K562 (cell line): Measurements from ENCODE around the gene LRRC3C. TPM values are rescaled to one million over a fixed set of nuclear protein-coding genes. Genes with fewer than 3 reads are reported as not detected.

Experiments used
- ATAC-seq: fragments of 200-7000 bp; cut with Tn5 transposase; 3 replicates; pipeline ENCODE4 v1.9.1; 2020; ENCODE audit warnings: moderate library complexity
- BruUV-seq: library from RNA; stranded (reverse); fragments of 400-500 nt; replicated peaks from 2 replicates; lab custom pipeline; 2021; lab: Mats Ljungman, UMichigan
- CTCF ChIA-PET: fragments of 300-600 bp; formaldehyde crosslinking; extraction: SDS; loops from one replicate; lab custom pipeline; 2021; ENCODE audit warnings: low intra/inter-chr PET ratio; lab: Yijun Ruan, JAX
- POLR2A ChIA-PET: fragments of 300-600, 350-650 bp; sonication (Branson Sonifier 250); formaldehyde crosslinking; extraction: SDS; loops from one replicate; lab custom pipeline; 2021; ENCODE audit warnings: antibody characterized with exemption, inconsistent platforms; lab: Yijun Ruan, JAX
- DNase-seq, 4 experiments: peaks; one replicate each; pipeline versions ENCODE4 v3.0.0 to v3.0.0-alpha.2; 2011 to 2018; ENCODE audit warnings: low spot score in 3 of 4, mixed read lengths in 3 of 4; ENCODE audit errors: extremely low read depth in 1 of 4
- FAIRE-seq: peaks from 2 replicates; lab custom pipeline; 2011; peaks lifted over from hg19 to GRCh38; lab: Jason Lieb, UNC
- H2AFZ ChIP-seq: 2 replicates; pipeline ENCODE4 v1.6.0; 2011; ENCODE audit warnings: low read depth, low read length, control low read depth, inconsistent platforms
- H3K27ac ChIP-seq: fragments of 200-600 bp; 3 replicates; pipeline ENCODE4 v1.8.0; 2011; ENCODE audit warnings: low read depth, mild to moderate bottlenecking, control low read depth, inconsistent platforms, low read length, moderate library complexity, mixed read lengths; ENCODE audit errors: extremely low read depth
- H3K27me3 ChIP-seq, 2 experiments: fragments of 300-600 bp in 1 of 2; 2 replicates in 1 of 2; 3 replicates in 1 of 2; pipeline versions ENCODE4 v1.6.0 to v1.8.0; 2011; ENCODE audit warnings: inconsistent platforms in 2 of 2, low read length in 2 of 2, mild to moderate bottlenecking in 1 of 2, mixed read lengths in 1 of 2, moderate library complexity in 1 of 2; ENCODE audit not compliant: control insufficient read depth in 2 of 2, insufficient read depth in 2 of 2
- H3K36me3 ChIP-seq: fragments of 300-600 bp; 3 replicates; pipeline ENCODE4 v1.8.0; 2011; ENCODE audit warnings: mild to moderate bottlenecking, low read length, inconsistent platforms; ENCODE audit not compliant: control insufficient read depth, insufficient read depth
- H3K4me1 ChIP-seq, 2 experiments: fragments of 200-600 bp in 1 of 2; replicated peaks in 1 of 2; 2 replicates in 1 of 2; 3 replicates in 1 of 2; pipeline versions ENCODE4 v1.5.1 to v1.8.0; 2011; ENCODE audit warnings: inconsistent platforms in 2 of 2, low read length in 2 of 2, mild to moderate bottlenecking in 1 of 2, mixed read lengths in 1 of 2, moderate library complexity in 1 of 2; ENCODE audit not compliant: control insufficient read depth in 2 of 2, insufficient read depth in 2 of 2
- H3K4me2 ChIP-seq: 2 replicates; pipeline ENCODE4 v1.6.1; 2011; ENCODE audit warnings: low read length, control low read depth, inconsistent platforms, mixed read lengths; ENCODE audit not compliant: insufficient read depth
- H3K4me3 ChIP-seq: fragments of 200-600 bp; sonication (generic), shearing (Covaris generic); 2 replicates; pipeline ENCODE4 v1.5.1; 2016; ENCODE audit warnings: control low read depth, inconsistent platforms
- H3K79me2 ChIP-seq: fragments of 200-600 bp; 3 replicates; pipeline ENCODE4 v1.8.0; 2011; ENCODE audit warnings: low read length, inconsistent platforms; ENCODE audit not compliant: control insufficient read depth, insufficient read depth
- H3K9ac ChIP-seq, 2 experiments: 2 replicates each; pipeline versions ENCODE4 v1.6.0 to v1.6.1; 2011; ENCODE audit warnings: low read depth in 2 of 2, low read length in 2 of 2, control low read depth in 1 of 2, inconsistent platforms in 1 of 2, mild to moderate bottlenecking in 1 of 2, mixed read lengths in 1 of 2; ENCODE audit not compliant: insufficient read depth in 1 of 2
- H3K9me1 ChIP-seq: one replicate; pipeline ENCODE4 v1.6.0; 2011; ENCODE audit warnings: inconsistent platforms, mild to moderate bottlenecking, low read length, moderate library complexity; ENCODE audit not compliant: control insufficient read depth, insufficient read depth
- H3K9me3 ChIP-seq: replicated peaks from 2 replicates; pipeline ENCODE4 v1.5.1; 2011; ENCODE audit warnings: low read depth, low read length, inconsistent platforms; ENCODE audit not compliant: control insufficient read depth, insufficient read depth
- H4K20me1 ChIP-seq: replicated peaks from 2 replicates; pipeline ENCODE4 v1.6.1; 2011; ENCODE audit warnings: low read length, inconsistent platforms, mixed read lengths; ENCODE audit not compliant: control insufficient read depth, insufficient read depth
- PYGO2 ChIP-seq: fragments of 450-650 bp; IDR thresholded peaks from 2 replicates; pipeline ENCODE4 v1.6.1; 2016; ENCODE audit warnings: mild to moderate bottlenecking, missing genetic modification characterization, moderate library complexity, missing compliant biosample characterization
- TEAD1 ChIP-seq, 2 experiments: fragments of 450-650 bp in 1 of 2; sonication (generic) in 1 of 2; formaldehyde crosslinking; IDR thresholded peaks; 2 replicates each; pipeline versions ENCODE4 v1.4.0 to v1.8.0; 2020 to 2022; ENCODE audit warnings: mild to moderate bottlenecking in 2 of 2, missing genetic modification reagents in 1 of 2
- WGBS: fragments of 100-300 bp; shearing (Covaris generic); methylation state at CpG from one replicate; pipeline ENCODE4 v1.1.6; 2016; ENCODE audit warnings: low coverage, mixed read lengths; ENCODE audit not compliant: insufficient coverage; ENCODE audit errors: missing lambda C conversion rate; 5-methylcytosine and 5-hydroxymethylcytosine counted together
- in situ Hi-C: fragments of 300-500 bp; cut with MboI; formaldehyde crosslinking; loops from 4 replicates; pipeline ENCODE4 v1.15.0; 2018; ENCODE audit warnings: inconsistent platforms, mixed read lengths
- intact Hi-C: fragments of 100-400 bp; cut with micrococcal nuclease; formaldehyde crosslinking; loops from 2 replicates; pipeline ENCODE4 v1.14.2; 2022
- polyA plus RNA-seq, 8 experiments: library from polyadenylated mRNA; depleted of rRNA in 4 of 8; stranded (reverse) in 5 of 8; unstranded in 3 of 8; fragments of >200 nt; fragmentation: Nextera tagmentation in 2 of 8; fragmentation: Illumina TruSeq in 1 of 8; extraction: Ambion mirVana in 2 of 8; extraction: Trizol in 1 of 8; gene quantifications; 2 replicates each; pipeline versions ENCODE4 v1.2.1 to v1.2.3, GENCODE V29; 2011 to 2014; ENCODE audit warnings: inconsistent platforms in 1 of 8, missing spikeins in 1 of 8
- total RNA-seq, 7 experiments: library from RNA; depleted of rRNA in 6 of 7; stranded (reverse); fragments of >200 nt in 6 of 7; fragmentation: Illumina TruSeq in 2 of 7; extraction: Trizol in 2 of 7; gene quantifications; 2 replicates each; pipeline versions ENCODE4 v1.2.1 to v1.2.3, GENCODE V29; 2011 to 2021; ENCODE audit warnings: low replicate concordance in 1 of 7

Gene LRRC3C
- total and polyA plus RNA-seq, 9 of the 15 experiments (the other 6 are each of a cell fraction or from before 2014, with no cell fraction given) = not detected

- no peak for TF ChIP-seq TEAD1 (CRISPR knock-in tag; IDR thresholded peaks at IDR 0.05)
- no peak overlapping the region for H3K4me2 ChIP-seq
- no peaks in the 10 kb centered on the region for H3K9me3 ChIP-seq
- no peak overlapping the region for H2AFZ ChIP-seq
- no peak for ATAC-seq
- intact Hi-C loops = no loop called here
- peaks cover 45% of the 10 kb centered on the region; the same call in 2 of the 3 replicates for H3K36me3 ChIP-seq
- WGBS = 93% methylated on average over 6 of the region's 6 CpGs
- FAIRE-seq = no peak
- H3K9me1 ChIP-seq = peaks cover 13% of the 10 kb centered on the region
- H4K20me1 ChIP-seq = 0 out of 2 replicates have a peak, but pooled peaks cover 14% of the 10 kb centered on the region
- H3K9ac ChIP-seq = no peak overlapping the region
- H3K79me2 ChIP-seq = peaks cover 31% of the 10 kb centered on the region
- no peak overlapping the region for H3K4me3 ChIP-seq
- ChIA-PET CTCF (no interaction called here), POLR2A (interaction anchor here (0.6 to 0.8 kb wide), 2 partner anchors 175 to 715 kb away, joined by 3 to 4 read pairs; no protein-coding TSS in a partner anchor)
- DNase-seq = no peak
- in situ Hi-C loops = no loop called here
- peaks cover 16 to 37% of the 10 kb centered on the region in 2 experiments; a peak in 4 of 5 replicates for H3K4me1 ChIP-seq
- no TSS peak for BruUV-seq
- H3K27ac ChIP-seq = no peak overlapping the region
- H3K27me3 ChIP-seq = no peaks in the 10 kb centered on the region
Observed at GRCh38 chr17:39922006-39922405, 5.5 kb upstream of the LRRC3C start.

- Histone ChIP-seq H3K9ac (peak overlapping the region in 1 of 2 experiments; percentile 38; a peak in 1 of 4 replicates), H3K4me3 (no peak overlapping the region), H3K27me3 (no peaks in the 10 kb centered on the region), H3K27ac (no peak overlapping the region), H2AFZ (no peak overlapping the region), H3K4me2 (no peak overlapping the region), H3K9me3 (no peaks in the 10 kb centered on the region), H3K9me1 (peaks cover 13% of the 10 kb centered on the region), H3K36me3 (peaks cover 45% of the 10 kb centered on the region; the same call in 2 of the 3 replicates), H3K79me2 (peaks cover 33% of the 10 kb centered on the region), H4K20me1 (0 out of 2 replicates have a peak, but pooled peaks cover 14% of the 10 kb centered on the region), H3K4me1 (peaks cover 19 to 46% of the 10 kb centered on the region in 2 experiments; a peak in 4 of 5 replicates)
- in situ Hi-C loops (no loop called here), intact Hi-C loops (no loop called here)
- no peak for DNase-seq
- WGBS = 83% methylated on average over 6 of the region's 6 CpGs
- ChIA-PET CTCF (no interaction called here), POLR2A (interaction anchor here (0.5 kb wide), 1 partner anchor 301 kb away, joined by 4 read pairs; no protein-coding TSS in a partner anchor)
- ATAC-seq = no peak
- no peak for TF ChIP-seq PYGO2 (tag)
- BruUV-seq = no TSS peak
- no peak for FAIRE-seq
Observed at GRCh38 chr17:39923230-39923629, 4.3 kb upstream of the LRRC3C start.
